HG02885 (cell line): ENCODE results near the gene ARFGAP1.

Source experiments
- ATAC-seq: cut with Tn5 transposase; IDR thresholded peaks from one replicate; pipeline ENCODE4 v1.9.1; 2021; ENCODE audit warnings: mild to moderate bottlenecking; ENCODE audit not compliant: unreplicated experiment, poor library complexity

The ARFGAP1 gene

GRCh38 chr20:63289311-63290135 is 16.9 kb downstream of the ARFGAP1 start:
- ATAC-seq = no peak

- ATAC-seq = no peak
These were observed 17.6 kb downstream of the ARFGAP1 start for GRCh38 chr20:63290136-63290676.

- no peak for ATAC-seq
These were observed 18.3 kb downstream of the ARFGAP1 start for GRCh38 chr20:63290677-63291472.

- no peak for ATAC-seq
These were observed 19.2 kb downstream of the ARFGAP1 start for GRCh38 chr20:63291811-63292210.

GRCh38 chr20:63292292-63292701 is 19.7 kb downstream of the ARFGAP1 start:
- ATAC-seq = no peak

- ATAC-seq = no peak
These were observed 20.3 kb downstream of the ARFGAP1 start, which contains the start of gene COL20A1 for GRCh38 chr20:63292904-63293303. Gene COL20A1 (plus strand): TSS chr20:63293186. CDS start chr20:63295108, 1,922 bp downstream.

- no peak for ATAC-seq
These were observed 20.8 kb downstream of the ARFGAP1 start for GRCh38 chr20:63293456-63293855.

- no peak for ATAC-seq
These were observed 21.4 kb downstream of the ARFGAP1 start for GRCh38 chr20:63293871-63294535.

- no peak for ATAC-seq
These were observed 21.9 kb downstream of the ARFGAP1 start for GRCh38 chr20:63294536-63294900.

- no peak for ATAC-seq
These were observed 22.4 kb downstream of the ARFGAP1 start for GRCh38 chr20:63295018-63295417.

GRCh38 chr20:63295422-63295821 is 22.8 kb downstream of the ARFGAP1 start:
- ATAC-seq = no peak

GRCh38 chr20:63295846-63296245 is 23.2 kb downstream of the ARFGAP1 start:
- no peak for ATAC-seq

- ATAC-seq = no peak
These were observed 24.1 kb downstream of the ARFGAP1 start for GRCh38 chr20:63296531-63297299.

GRCh38 chr20:63297371-63297781 is 24.8 kb downstream of the ARFGAP1 start:
- ATAC-seq = no peak

- ATAC-seq = no peak
These were observed 25.4 kb downstream of the ARFGAP1 start for GRCh38 chr20:63297796-63298572.

GRCh38 chr20:63298731-63299312 is 26.2 kb downstream of the ARFGAP1 start:
- ATAC-seq = no peak

GRCh38 chr20:63301671-63302070 is 29.1 kb downstream of the ARFGAP1 start:
- ATAC-seq = no peak

- ATAC-seq = no peak
These were observed 30.6 kb downstream of the ARFGAP1 start for GRCh38 chr20:63303095-63303666.
